T47D (cell line): Measurements from ENCODE around the gene GALNT2.

Experiments used
- DNase-seq, 2 experiments: peaks; one replicate each; pipeline versions ENCODE4 v3.0.0 to v3.0.0-alpha.2; 2011 to 2012; ENCODE audit warnings: low read depth in 1 of 2, low spot score in 1 of 2
- JUND ChIP-seq: IDR thresholded peaks from 2 replicates; pipeline ENCODE4 v1.6.1; 2012; ENCODE audit warnings: low read depth
- in situ Hi-C: cut with HindIII; loops from 2 replicates; pipeline ENCODE4 v1.10.0; 2016; ENCODE audit warnings: low sequenced_read_pairs, low pct_unique_long_range_greater_than_20kb

GALNT2 gene

DNA sequence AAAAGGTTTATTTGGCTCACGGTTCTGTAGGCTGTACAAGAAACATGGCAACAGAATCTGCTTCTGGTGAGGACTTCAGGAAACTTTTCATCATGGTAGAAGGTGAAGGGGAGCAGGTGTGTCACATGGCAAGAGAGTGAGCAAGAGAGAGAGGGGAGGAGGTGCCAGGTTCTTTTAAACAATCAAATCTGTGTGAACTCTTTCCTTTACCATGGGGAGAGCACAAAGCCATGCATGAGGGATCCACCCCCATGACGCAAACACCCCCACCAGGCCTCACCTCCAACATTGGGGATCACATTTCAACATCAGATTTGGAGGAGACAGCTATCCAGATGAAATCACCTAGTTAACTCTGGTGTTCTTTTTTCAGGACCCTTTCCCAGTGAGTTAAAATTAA, 103.6 kb downstream of the GALNT2 start:
- TF ChIP-seq JUND, result no peak

DNA sequence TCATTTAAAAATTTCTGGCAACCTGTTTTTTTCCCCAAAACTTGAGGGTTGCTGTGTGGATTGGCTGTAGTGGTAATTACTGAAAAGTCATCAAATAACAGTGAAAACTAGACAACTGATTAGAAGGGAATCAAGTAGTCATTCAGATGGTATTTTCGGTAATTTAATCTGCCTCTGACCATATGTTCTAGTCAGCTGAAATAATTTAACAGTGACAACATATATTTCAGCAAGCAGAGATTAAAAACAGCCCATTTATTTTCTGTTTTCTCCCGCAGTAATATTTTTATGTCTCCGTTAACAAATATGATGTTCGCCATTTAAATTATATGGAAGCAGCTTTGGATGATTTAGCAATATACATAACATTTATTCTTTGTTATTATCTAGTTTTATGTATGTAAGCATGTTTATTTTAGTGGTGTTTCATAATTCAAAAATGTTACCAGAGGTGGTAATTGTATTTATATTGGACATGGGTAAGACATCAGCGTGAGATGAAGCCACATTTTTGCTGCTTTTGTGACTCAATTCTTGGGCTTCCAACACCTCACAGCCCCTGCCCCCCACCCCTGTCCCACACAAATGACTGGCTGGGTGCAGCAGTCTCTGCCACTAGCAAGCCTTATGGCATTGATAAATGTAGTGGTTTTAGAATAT, 104.4 kb downstream of the GALNT2 start:
- in situ Hi-C loops, result no loop called here
- DNase-seq, result no peak
- TF ChIP-seq JUND, result no peak

More for the DNA sequence above, 103.6 kb downstream of the GALNT2 start:
- in situ Hi-C loops, result no loop called here
- DNase-seq, result no peak

DNA sequence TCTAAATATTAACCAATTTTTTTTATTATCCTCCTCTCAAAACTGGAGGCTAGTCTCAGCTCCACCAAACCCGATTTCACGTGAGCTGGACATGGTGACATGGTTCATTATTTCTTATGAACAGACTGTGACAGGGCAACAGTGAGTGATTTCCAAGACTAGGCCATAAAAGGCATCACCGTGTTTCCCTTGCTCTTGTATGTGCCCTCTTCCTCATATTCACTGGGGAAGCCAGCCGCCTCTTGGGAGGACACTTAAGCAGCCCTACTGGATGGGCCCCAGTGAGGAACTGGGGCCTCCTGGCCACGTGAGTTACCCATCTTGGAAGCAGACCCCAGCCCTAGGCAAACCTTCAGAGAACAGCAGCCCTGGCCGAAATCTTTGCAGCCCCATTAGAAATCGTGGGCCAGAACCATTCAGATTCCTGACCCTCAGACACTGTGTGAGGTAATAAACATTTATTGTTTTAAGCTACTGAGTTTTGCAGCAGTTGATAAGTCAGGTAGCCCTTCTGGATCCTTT, 105.0 kb downstream of the GALNT2 start:
- in situ Hi-C loops, result no loop called here
- no peak for DNase-seq
- TF ChIP-seq JUND, result no peak

DNA sequence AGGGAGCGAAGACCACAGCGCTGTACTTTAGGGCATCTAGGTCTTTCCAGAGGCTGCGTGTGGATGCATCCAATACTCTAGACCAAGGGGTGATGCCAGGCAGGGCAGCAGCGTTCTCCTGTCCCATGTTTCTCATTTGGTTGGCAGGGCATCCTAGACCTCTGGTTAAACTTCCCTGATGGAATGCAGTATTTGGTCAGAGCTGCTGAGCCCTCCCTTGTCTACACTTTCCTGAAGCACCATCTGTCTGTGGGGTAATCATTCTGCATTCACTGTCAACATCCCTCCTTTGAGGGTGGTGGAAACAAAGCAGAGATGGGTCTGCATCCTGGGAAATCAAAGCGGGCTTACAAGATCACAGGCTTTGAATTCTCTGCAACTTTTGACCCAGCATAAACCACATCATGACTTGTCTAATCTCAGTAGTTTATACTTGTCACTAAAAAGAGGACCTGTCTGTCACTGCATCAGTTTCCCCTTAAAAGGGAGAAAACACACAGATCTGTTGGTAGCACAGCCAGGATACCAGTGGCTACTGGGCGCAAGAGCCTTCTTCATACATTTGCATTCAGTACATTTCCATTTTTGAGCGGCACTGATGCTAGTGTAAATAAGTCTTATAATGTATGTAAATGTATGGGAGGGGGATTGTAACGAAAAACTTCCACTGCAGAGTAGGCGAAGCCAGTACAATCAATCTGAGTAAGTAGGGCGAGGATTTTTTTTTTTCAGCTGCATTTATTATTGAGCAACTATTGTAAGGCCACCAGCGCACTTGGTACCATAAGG, 106.3 kb downstream of the GALNT2 start:
- in situ Hi-C loops, result no loop called here

DNA sequence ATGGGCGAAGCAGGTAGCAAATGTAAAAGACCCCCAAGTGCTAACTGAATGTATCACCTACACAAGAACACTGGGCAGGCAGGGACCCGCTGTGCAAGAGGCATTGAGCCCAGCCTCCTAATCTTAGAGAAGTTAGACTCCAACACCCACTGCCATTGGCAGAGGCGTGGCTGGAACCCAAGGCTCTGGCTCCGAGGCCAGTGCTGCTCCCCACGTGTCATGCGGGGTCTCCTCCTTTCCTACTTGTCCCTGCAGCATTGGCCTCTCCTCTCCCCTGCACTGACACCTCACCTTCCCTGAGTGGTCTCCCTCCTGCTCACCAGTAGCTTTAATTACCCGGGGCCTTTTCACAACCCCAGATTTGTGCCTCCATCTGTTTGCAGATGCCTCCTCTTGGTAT, 107.0 kb downstream of the GALNT2 start:
- in situ Hi-C loops, result no loop called here
- TF ChIP-seq JUND, result no peak
- no peak for DNase-seq

More for the DNA sequence above, 106.3 kb downstream of the GALNT2 start:
- DNase-seq, result no peak
- no peak for TF ChIP-seq JUND

DNA sequence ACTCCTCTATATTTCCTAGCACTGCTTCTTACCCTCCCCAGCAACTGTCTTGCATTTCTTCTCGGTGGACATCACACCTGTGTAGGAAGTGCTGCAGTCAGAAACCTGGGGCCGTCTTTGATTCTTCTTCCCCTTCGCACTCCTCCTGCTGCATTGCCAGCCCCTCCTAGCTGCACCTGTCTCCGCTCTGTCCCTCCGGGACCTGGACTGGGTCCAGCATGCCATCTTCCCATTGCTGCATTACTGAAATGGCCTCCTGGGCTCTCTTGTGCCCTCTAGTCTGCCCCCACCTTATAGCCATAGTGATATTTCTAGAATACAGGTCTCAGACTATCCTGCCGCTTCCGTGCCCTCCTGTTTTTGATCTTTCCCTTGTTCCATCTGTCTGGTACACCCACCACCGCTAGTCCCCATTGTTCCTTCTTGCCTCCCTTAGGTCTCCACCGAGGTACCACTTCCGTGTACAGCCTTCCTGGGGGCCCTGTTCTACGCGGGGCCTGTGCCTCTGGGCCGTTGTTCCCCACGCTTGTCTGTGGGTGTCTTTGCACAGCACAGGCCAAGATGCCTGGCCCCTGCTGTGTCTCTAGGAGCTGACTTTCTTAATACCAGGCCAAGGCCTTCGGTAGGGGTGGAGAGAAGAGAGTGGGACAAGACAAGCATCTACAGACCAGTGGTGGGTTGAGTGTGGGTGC, 107.6 kb downstream of the GALNT2 start:
- no peak for DNase-seq
- no peak for TF ChIP-seq JUND
- in situ Hi-C loops, result no loop called here

DNA sequence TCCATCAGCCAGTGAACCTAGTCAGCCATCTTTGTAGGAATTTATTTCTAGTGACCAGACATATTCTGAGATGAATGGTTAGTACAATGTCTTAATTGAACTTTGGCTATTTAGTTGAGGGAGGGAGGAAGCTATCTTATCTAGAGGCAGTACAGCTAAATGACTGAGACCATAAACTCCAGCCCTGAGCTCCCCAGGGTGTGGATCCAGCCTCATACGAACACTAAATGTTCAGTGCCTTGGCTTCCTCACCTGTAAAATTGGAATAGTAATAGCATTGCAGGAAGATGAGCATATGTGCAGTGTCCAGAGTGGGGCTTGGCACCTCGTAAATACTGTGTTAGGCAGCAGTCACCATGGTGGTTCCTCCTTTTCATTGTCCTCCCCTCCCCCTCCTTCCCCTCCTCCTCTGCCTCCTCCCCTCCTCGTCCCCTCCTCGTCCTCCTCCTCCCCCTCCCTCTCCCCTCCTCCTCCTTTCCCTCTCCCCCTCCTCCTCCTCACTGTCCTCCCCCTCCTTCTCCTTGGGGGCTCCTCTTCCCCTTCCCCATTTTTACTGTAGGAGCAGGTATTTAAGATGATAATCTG, 108.2 kb downstream of the GALNT2 start:
- in situ Hi-C loops, result no loop called here
- no peak for DNase-seq
- TF ChIP-seq JUND, result no peak

DNA sequence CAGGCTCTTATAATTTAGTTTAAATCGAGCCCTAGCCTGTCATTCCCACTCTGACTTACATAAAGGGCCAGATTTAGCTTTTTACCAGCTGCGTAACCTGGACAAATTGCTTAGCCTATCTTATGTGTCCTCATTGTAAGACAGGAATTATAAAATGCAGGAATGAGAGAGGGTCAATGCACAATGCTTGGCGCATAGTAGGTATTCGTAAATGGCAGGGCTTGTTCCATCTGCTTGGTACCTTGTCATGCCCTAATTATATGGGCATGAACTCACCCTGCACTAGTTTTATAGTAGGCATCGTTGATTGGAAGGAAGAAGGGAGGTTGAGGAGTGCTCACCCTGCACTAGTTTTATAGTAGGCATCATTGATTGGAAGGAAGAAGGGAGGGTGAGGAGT, 108.8 kb downstream of the GALNT2 start:
- in situ Hi-C loops, result no loop called here
- TF ChIP-seq JUND, result no peak
- no peak for DNase-seq

DNA sequence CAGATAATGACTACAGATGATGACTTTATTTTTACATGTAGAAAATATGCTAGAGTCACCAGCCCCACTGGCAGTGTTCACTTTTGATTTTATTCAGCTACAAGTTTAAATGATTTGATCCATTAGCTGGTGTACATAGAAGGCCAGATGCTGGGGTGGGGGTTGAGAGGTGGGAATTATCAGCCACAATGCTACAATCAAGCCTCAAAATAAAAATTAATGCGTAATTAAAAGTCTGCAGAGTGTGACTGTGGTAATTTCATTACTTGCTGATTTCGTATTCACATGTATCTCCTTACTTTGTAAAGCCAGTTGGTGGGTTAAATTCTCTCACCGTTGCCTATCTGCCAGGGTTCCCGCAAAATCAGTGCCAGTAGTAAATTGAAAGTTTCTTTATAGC, 109.3 kb downstream of the GALNT2 start:
- in situ Hi-C loops, result no loop called here
- no peak for TF ChIP-seq JUND
- DNase-seq, result no peak

DNA sequence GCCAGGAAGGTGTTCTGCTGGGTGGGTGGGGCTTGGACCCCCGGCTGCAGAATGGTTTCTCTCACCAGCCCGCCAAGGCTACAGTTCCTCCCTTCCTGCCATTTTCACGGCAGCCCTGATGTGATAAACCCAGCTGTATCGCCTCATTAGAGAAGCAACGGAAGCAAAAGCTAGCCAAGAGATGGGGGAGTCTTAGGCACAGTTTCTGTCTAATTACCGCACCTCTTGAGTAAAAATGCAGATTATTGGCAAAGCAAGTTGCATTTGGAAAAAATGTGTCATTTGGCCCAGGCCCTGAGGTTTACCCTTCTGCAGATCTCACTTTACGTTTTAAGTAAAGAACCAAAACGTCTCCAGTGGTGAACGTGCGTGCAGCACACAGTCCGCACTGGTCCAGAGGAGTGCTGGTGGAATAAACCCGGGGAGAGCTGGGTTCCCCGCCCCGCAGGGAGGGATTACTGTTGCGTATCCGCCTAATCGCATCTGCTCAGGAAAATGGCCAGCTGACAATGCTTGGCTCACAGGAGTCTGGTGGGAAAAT, 109.9 kb downstream of the GALNT2 start:
- in situ Hi-C loops, result no loop called here
- DNase-seq, result no peak

DNA sequence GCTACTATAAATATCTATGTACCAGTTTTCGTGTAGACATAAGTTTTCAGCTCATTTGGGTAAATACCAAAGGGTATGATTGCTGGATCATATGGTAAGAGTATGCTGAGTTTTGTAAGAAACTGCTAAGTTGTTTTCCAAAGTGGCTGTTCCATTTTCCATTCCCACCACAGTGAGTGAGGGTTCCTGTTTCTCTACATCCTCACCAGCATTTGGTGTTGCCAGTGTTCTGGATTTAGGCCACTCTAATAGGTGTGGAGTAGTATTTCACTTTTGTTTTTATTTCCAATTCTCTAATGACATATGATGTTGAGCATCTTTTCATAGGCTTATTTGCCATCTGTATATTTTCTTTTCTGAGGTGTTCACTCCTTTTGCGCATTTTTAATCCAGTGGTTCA, 112.2 kb downstream of the GALNT2 start:
- in situ Hi-C loops, result no loop called here
- DNase-seq, result no peak
- no peak for TF ChIP-seq JUND

More for the DNA sequence above, 109.9 kb downstream of the GALNT2 start:
- no peak for TF ChIP-seq JUND
